ENCODE data around the gene E2F3. TPM values are rescaled to one million over a fixed set of nuclear protein-coding genes. Genes with fewer than 3 reads are reported as not detected.

The E2F3 gene
- total RNA-seq, 1 experiment from 2014 or later: 27.1 TPM

DNA sequence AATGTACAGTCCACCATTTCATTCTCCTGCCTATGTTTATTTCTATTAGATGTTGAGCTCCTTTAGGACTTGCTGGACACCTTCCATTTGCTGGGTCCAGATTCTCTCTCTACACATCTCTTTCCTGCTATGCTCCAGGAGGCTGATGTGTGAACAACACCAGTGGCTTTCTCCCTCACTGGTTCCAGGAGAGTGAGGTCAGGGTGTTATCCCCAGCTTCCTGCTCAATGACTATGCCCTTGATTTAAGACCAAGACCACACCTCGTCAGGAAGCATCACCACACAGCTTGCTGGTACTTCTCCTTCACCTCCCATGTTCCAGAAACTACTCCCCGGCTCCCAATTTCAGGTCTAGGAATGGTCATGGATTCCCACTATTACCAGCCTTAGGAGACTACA lies 31.3 kb upstream of the E2F3 start:
- no peak overlapping the region for H3K27ac ChIP-seq (ENCODE audit: low read depth, low read length)
- no peaks in the 10 kb centered on the region for H3K9me3 ChIP-seq (ENCODE audit: control insufficient read depth in 1 of 2, insufficient read depth in 1 of 2, low read depth in 1 of 2, low read length in 2 of 2)
- no TSS peak for BruUV-seq (replicated peaks)
- H3K4me1 ChIP-seq (ENCODE audit: control insufficient read depth in 1 of 2, insufficient read depth in 2 of 2, low read length in 2 of 2): peaks cover 0 to 8% of the 10 kb centered on the region in 2 experiments; a peak in 1 of 4 replicates
- no peaks in the 10 kb centered on the region for H3K9me2 ChIP-seq (ENCODE audit: insufficient read depth)
- H3K4me2 ChIP-seq (ENCODE audit: low read length): no peak overlapping the region
- ChIA-PET RAD21 (ENCODE audit: low non-redundant PET in 1 of 2, low total read pairs in 2 of 2, uncharacterized antibody in 2 of 2, unreplicated experiment in 2 of 2) (no interaction called here), CTCF (no interaction called here), POLR2A (no interaction called here)
- no peak overlapping the region for H2AFZ ChIP-seq (ENCODE audit: low read depth, low read length, poor library complexity, severe bottlenecking)
- intact Hi-C loops (cut with micrococcal nuclease): no loop called here
- no peak overlapping the region for H3K9ac ChIP-seq (ENCODE audit: low read length)
- DNase-seq (ENCODE audit: low read depth, low spot score) (no peak), ATAC-seq (no peak)
- H3K27me3 ChIP-seq (ENCODE audit: insufficient read depth, low read length): no peaks in the 10 kb centered on the region
- no peak overlapping the region for H3K4me3 ChIP-seq (replicated peaks in 1 of 2; ENCODE audit: low read depth in 1 of 2, low read length in 2 of 2)
- H4K20me1 ChIP-seq (ENCODE audit: insufficient read depth): no peaks in the 10 kb centered on the region
- no peak for TF ChIP-seq POLR2AphosphoS5 (IDR thresholded peaks at IDR 0.05; ENCODE audit: low read depth, low read length)
- no peak for TF ChIP-seq TCF7L2 (IDR thresholded peaks at IDR 0.05; ENCODE audit: borderline replicate concordance, extremely low read depth, insufficient read depth, insufficient read length)
- TF ChIP-seq POLR2A (IDR thresholded peaks at IDR 0.05; ENCODE audit: borderline replicate concordance, extremely low read depth, insufficient read depth, insufficient read length): no peak
- H3K36me3 ChIP-seq (ENCODE audit: control insufficient read depth in 1 of 2, insufficient read depth in 2 of 2, low read length in 2 of 2): no peaks in the 10 kb centered on the region
- no peaks in the 10 kb centered on the region for H3K79me2 ChIP-seq (ENCODE audit: insufficient read depth, low read length)

DNA sequence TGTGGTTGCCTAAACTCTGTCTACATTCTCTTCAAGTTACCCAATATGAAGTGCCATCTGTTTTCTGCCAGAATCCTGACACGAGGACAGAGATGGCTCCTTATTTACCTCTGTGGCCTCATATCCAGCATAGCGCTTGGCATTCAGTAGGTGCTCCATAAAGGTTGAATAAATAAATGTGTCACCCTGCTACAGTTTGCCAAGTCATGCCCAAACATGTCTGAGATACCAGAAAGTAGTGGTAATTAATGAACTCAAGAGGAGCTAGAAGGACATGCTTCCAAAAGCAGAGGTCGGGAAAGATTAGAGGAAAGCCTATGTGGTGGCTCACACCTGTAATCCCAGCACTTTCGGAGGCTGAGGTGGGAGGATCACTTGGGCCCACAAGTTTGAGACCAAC lies 30.9 kb upstream of the E2F3 start:
- Histone ChIP-seq H3K4me1 (ENCODE audit: control insufficient read depth in 1 of 2, insufficient read depth in 2 of 2, low read length in 2 of 2) (peaks cover 0 to 8% of the 10 kb centered on the region in 2 experiments; a peak in 1 of 4 replicates), H3K36me3 (ENCODE audit: control insufficient read depth in 1 of 2, insufficient read depth in 2 of 2, low read length in 2 of 2) (no peaks in the 10 kb centered on the region), H3K4me3 (replicated peaks in 1 of 2; ENCODE audit: low read depth in 1 of 2, low read length in 2 of 2) (no peak overlapping the region), H3K9me2 (ENCODE audit: insufficient read depth) (no peaks in the 10 kb centered on the region), H3K27me3 (ENCODE audit: insufficient read depth, low read length) (no peaks in the 10 kb centered on the region), H2AFZ (ENCODE audit: low read depth, low read length, poor library complexity, severe bottlenecking) (no peak overlapping the region), H3K9ac (ENCODE audit: low read length) (no peak overlapping the region), H4K20me1 (ENCODE audit: insufficient read depth) (no peaks in the 10 kb centered on the region), H3K27ac (ENCODE audit: low read depth, low read length) (no peak overlapping the region), H3K4me2 (ENCODE audit: low read length) (no peak overlapping the region), H3K79me2 (ENCODE audit: insufficient read depth, low read length) (no peaks in the 10 kb centered on the region), H3K9me3 (ENCODE audit: control insufficient read depth in 1 of 2, insufficient read depth in 1 of 2, low read depth in 1 of 2, low read length in 2 of 2) (no peaks in the 10 kb centered on the region)
- no TSS peak for BruUV-seq (replicated peaks)
- CTCF ChIA-PET: no interaction called here
- no peak for ATAC-seq
- RAD21 ChIA-PET (ENCODE audit: low non-redundant PET in 1 of 2, low total read pairs in 2 of 2, uncharacterized antibody in 2 of 2, unreplicated experiment in 2 of 2): no interaction called here
- no peak for DNase-seq (ENCODE audit: low read depth, low spot score)
- POLR2A ChIA-PET: no interaction called here
- intact Hi-C loops (cut with micrococcal nuclease): no loop called here
- no peak for TF ChIP-seq SIN3A (IDR thresholded peaks at IDR 0.05; ENCODE audit: low read depth)
- no peak for TF ChIP-seq EZH2 (IDR thresholded peaks at IDR 0.05)
- TF ChIP-seq EGR1 (IDR thresholded peaks at IDR 0.05; ENCODE audit: low read depth): no peak
- no peak for TF ChIP-seq YY1 (IDR thresholded peaks at IDR 0.05; ENCODE audit: extremely low read depth, insufficient replicate concordance, low read depth, low read length)
- TF ChIP-seq TCF7L2 (IDR thresholded peaks at IDR 0.05; ENCODE audit: borderline replicate concordance, extremely low read depth, insufficient read depth, insufficient read length): no peak
- TF ChIP-seq, protein P1, sequence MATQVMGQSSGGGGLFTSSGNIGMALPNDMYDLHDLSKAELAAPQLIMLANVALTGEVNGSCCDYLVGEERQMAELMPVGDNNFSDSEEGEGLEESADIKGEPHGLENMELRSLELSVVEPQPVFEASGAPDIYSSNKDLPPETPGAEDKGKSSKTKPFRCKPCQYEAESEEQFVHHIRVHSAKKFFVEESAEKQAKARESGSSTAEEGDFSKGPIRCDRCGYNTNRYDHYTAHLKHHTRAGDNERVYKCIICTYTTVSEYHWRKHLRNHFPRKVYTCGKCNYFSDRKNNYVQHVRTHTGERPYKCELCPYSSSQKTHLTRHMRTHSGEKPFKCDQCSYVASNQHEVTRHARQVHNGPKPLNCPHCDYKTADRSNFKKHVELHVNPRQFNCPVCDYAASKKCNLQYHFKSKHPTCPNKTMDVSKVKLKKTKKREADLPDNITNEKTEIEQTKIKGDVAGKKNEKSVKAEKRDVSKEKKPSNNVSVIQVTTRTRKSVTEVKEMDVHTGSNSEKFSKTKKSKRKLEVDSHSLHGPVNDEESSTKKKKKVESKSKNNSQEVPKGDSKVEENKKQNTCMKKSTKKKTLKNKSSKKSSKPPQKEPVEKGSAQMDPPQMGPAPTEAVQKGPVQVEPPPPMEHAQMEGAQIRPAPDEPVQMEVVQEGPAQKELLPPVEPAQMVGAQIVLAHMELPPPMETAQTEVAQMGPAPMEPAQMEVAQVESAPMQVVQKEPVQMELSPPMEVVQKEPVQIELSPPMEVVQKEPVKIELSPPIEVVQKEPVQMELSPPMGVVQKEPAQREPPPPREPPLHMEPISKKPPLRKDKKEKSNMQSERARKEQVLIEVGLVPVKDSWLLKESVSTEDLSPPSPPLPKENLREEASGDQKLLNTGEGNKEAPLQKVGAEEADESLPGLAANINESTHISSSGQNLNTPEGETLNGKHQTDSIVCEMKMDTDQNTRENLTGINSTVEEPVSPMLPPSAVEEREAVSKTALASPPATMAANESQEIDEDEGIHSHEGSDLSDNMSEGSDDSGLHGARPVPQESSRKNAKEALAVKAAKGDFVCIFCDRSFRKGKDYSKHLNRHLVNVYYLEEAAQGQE (IDR thresholded peaks at IDR 0.05; ENCODE audit: low read depth): no peak
- TF ChIP-seq POLR2AphosphoS5 (IDR thresholded peaks at IDR 0.05; ENCODE audit: low read depth, low read length): no peak
- TF ChIP-seq, protein P2, sequence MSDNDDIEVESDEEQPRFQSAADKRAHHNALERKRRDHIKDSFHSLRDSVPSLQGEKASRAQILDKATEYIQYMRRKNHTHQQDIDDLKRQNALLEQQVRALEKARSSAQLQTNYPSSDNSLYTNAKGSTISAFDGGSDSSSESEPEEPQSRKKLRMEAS (IDR thresholded peaks at IDR 0.05): no peak
- TF ChIP-seq ZNF274 (IDR thresholded peaks at IDR 0.05; ENCODE audit: low read depth, low read length): no peak
- no peak for TF ChIP-seq ELF1 (IDR thresholded peaks at IDR 0.05; ENCODE audit: borderline replicate concordance, low read depth)
- TF ChIP-seq CBX3 (IDR thresholded peaks at IDR 0.05; ENCODE audit: low read depth): no peak
- no peak for TF ChIP-seq RAD21 (IDR thresholded peaks at IDR 0.05; ENCODE audit: low read depth)
- TF ChIP-seq FOSL1 (IDR thresholded peaks at IDR 0.05; ENCODE audit: low read depth): no peak
- TF ChIP-seq, protein P3, sequence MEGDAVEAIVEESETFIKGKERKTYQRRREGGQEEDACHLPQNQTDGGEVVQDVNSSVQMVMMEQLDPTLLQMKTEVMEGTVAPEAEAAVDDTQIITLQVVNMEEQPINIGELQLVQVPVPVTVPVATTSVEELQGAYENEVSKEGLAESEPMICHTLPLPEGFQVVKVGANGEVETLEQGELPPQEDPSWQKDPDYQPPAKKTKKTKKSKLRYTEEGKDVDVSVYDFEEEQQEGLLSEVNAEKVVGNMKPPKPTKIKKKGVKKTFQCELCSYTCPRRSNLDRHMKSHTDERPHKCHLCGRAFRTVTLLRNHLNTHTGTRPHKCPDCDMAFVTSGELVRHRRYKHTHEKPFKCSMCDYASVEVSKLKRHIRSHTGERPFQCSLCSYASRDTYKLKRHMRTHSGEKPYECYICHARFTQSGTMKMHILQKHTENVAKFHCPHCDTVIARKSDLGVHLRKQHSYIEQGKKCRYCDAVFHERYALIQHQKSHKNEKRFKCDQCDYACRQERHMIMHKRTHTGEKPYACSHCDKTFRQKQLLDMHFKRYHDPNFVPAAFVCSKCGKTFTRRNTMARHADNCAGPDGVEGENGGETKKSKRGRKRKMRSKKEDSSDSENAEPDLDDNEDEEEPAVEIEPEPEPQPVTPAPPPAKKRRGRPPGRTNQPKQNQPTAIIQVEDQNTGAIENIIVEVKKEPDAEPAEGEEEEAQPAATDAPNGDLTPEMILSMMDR (IDR thresholded peaks at IDR 0.05 in 2 of 3, conservative IDR thresholded peaks at IDR 0.05 in 1 of 3; ENCODE audit: borderline replicate concordance in 1 of 3, insufficient read depth in 1 of 3, low read depth in 2 of 3, low read length in 2 of 3): no peak
- TF ChIP-seq SRF (IDR thresholded peaks at IDR 0.05; ENCODE audit: low read depth): no peak
- TF ChIP-seq SP1 (IDR thresholded peaks at IDR 0.05; ENCODE audit: low read depth): no peak
